ENCODE data around the gene XAGE1A.
"Not testable (repeated sequence)": the region's sequence is repeated elsewhere in the genome, so short reads cannot be mapped to it uniquely, and the experiment has no call there.

XAGE1A gene, protein sequence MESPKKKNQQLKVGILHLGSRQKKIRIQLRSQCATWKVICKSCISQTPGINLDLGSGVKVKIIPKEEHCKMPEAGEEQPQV

DNA sequence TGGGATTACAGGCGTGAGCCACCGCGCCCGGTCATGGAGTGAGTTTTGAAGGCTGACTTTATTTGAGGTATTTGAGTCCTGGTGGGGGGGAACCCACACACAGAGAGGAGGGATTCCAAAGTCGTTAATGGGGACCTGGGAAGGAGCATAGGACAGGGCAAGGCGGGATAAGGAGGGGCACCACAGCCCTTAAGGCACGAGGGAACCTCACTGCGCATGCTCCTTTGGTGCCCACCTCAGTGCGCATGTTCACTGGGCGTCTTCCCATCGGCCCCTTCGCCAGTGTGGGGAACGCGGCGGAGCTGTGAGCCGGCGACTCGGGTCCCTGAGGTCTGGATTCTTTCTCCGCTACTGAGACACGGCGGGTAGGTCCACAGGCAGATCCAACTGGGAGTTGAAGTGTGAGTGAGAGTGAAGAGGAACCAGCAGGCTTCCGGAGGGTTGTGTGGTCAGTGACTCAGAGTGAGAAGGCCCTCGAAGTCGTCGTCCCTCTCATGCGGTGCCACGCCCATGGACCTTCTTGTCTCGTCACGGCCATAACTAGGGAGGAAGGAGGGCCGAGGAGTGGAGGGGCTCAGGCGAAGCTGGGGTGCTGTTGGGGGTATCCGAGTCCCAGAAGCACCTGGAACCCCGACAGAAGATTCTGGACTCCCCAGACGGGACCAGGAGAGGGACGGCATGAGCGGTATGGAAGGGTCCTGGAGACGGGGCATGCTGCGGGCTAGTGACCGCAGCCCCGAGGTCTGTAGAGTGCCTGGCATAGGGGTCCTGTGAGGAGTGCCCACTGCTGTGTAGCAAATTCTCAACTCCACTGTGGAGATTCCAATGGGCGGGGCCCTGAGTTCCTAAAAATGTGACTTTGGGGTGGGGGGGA is at the start of gene XAGE1A:
Gene XAGE1A, plus strand, starts transcription at position 264 of the 874 bp plus-strand sequence. CDS start 1,554 bp downstream, outside the sequence.
- DNase-seq: not testable (repeated sequence)

DNA sequence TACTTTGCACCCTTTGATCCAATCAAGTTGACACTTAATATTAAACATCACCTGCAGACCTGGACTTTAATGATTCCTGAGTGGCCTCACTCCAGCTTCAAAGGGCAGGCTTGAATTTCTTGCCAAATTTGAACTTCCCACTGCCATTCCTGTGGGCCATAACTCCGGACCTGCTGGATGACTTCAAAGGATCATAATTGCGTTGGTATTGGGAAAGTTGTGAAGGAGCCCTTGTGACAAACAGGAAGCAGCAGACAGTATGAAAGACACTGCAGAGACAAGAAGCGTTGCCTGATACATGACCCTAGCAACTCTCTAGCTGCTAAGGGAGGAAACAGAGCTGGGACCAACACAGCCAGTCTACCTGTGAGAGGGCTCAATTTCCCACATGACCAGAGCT is 43.6 kb upstream of the XAGE1A start:
- DNase-seq: not testable (repeated sequence)

DNA sequence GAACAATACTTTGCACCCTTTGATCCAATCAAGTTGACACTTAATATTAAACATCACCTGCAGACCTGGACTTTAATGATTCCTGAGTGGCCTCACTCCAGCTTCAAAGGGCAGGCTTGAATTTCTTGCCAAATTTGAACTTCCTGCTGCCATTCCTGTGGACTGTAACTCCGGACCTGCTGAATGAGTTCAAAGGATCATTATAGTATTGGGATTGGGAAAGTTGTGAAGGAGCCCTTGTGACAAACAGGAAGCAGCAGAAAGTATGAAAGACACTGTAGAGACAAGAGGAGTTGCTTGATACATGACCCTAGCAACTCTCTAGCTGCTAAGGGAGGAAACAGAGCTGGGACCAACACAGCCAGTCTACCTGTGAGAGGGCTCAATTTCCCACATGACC is 24.3 kb upstream of the XAGE1A start:
- not testable (repeated sequence) for DNase-seq

DNA sequence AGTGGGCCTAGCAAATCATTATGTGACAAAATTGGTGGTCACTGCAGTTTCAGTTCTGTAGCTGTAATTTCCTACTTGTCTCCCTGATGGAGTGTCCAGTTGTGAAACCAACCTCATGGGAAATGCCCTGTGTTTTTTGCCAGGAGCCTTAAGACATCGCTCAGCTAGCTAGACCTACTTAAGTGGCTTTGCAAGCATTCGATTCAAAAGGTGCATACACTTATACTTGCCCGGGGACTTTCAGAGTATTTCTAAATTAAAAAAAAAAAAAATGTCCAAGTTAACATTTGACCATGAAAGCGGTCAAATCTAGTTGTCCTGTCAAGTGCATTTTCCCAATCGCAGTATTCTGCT is 788 bp downstream of the XAGE1A start:
- not testable (repeated sequence) for DNase-seq

DNA sequence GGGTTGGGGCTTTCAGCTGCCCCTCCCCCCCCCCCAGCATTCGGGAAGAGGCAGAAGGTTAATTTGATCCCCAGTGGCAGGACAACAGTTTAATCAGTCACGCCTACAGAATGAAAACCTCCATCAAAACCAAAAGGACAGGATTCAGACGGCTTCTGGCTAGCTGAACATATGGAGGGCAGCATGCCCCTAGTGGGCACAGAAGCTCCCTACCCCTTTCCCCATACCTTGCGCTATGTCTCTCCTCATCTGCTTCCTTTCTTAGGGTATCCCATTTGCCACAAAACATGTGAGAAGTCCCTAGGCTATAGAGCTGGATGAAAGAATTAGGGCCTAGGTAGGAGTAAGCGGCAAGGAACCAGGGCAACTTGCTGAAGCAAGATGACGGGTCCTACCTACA is 5.8 kb downstream of the XAGE1A start:
- not testable (repeated sequence) for DNase-seq

DNA sequence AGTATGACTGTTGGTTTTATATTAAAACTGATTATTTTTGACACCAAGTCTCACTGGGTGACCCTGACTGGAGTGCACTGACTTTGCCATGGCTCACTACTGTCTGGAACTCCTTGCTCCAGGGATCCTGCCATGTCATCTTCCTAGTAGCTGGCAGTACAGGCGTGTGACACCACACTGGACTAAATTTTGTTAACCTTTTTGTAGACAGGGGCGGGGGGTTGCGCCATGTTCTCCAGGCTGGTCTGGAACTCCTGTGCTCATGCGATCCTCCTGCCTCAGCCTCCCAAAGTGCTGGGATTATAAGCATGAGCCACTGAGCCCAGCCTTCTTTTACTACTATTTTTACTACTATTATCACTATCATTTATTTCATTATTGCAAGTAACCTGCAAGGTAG is 8.9 kb downstream of the XAGE1A start:
- DNase-seq: no peak

DNA sequence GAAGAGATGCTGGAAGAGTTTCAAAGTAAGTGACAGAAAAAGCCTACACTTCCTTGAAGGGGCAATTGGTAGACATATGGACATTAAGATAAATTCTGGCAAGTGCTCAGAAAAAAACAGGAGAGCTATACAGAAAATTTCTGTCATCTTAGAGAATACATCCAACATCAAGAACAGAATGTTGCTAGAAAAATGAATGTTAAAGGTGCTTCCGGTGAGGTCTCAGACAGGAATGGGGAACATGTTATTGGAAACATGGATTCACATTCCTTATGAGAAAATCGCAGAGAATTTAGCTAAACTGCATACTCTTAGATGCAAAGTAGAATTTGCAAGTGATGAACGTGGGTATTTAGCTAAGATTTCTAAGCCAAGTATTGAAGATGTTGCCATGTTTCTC is 11.7 kb downstream of the XAGE1A start:
- no peak for DNase-seq

DNA sequence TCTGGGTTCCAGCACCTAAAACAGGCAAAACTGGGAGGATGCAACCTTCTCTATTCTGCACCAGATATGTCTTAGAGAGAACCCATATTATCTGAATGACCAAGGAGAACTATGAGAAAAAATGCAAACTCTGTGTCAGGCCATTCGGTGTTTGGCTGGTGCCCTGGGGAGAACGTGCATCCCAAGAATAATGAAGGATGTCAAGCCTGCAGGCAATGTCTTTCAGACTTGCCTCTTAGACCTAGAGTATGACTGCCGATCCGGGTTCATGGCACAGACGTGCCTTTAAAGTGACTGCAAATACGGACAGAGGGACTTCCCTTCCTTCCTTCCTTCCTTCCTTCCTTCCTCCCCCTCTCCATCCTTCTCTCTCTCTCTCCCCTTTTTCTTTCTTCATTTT is 14.3 kb downstream of the XAGE1A start:
- no peak for DNase-seq

DNA sequence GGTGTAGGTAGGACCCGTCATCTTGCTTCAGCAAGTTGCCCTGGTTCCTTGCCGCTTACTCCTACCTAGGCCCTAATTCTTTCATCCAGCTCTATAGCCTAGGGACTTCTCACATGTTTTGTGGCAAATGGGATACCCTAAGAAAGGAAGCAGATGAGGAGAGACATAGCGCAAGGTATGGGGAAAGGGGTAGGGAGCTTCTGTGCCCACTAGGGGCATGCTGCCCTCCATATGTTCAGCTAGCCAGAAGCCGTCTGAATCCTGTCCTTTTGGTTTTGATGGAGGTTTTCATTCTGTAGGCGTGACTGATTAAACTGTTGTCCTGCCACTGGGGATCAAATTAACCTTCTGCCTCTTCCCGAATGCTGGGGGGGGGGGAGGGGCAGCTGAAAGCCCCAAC is 15.5 kb downstream of the XAGE1A start:
- not testable (repeated sequence) for DNase-seq

DNA sequence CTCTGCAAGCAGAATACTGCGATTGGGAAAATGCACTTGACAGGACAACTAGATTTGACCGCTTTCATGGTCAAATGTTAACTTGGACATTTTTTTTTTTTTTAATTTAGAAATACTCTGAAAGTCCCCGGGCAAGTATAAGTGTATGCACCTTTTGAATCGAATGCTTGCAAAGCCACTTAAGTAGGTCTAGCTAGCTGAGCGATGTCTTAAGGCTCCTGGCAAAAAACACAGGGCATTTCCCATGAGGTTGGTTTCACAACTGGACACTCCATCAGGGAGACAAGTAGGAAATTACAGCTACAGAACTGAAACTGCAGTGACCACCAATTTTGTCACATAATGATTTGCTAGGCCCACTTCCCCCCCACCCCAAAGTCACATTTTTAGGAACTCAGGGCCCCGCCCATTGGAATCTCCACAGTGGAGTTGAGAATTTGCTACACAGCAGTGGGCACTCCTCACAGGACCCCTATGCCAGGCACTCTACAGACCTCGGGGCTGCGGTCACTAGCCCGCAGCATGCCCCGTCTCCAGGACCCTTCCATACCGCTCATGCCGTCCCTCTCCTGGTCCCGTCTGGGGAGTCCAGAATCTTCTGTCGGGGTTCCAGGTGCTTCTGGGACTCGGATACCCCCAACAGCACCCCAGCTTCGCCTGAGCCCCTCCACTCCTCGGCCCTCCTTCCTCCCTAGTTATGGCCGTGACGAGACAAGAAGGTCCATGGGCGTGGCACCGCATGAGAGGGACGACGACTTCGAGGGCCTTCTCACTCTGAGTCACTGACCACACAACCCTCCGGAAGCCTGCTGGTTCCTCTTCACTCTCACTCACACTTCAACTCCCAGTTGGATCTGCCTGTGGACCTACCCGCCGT is 20.7 kb downstream of the XAGE1A start:
- not testable (repeated sequence) for DNase-seq

DNA sequence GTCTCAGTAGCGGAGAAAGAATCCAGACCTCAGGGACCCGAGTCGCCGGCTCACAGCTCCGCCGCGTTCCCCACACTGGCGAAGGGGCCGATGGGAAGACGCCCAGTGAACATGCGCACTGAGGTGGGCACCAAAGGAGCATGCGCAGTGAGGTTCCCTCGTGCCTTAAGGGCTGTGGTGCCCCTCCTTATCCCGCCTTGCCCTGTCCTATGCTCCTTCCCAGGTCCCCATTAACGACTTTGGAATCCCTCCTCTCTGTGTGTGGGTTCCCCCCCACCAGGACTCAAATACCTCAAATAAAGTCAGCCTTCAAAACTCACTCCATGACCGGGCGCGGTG is 21.3 kb downstream of the XAGE1A start, which contains the start of gene XAGE1B:
Gene XAGE1B, minus strand, starts transcription at position 77 of the 339 bp plus-strand sequence. CDS start 1,536 bp downstream, outside the sequence.
- not testable (repeated sequence) for DNase-seq

DNA sequence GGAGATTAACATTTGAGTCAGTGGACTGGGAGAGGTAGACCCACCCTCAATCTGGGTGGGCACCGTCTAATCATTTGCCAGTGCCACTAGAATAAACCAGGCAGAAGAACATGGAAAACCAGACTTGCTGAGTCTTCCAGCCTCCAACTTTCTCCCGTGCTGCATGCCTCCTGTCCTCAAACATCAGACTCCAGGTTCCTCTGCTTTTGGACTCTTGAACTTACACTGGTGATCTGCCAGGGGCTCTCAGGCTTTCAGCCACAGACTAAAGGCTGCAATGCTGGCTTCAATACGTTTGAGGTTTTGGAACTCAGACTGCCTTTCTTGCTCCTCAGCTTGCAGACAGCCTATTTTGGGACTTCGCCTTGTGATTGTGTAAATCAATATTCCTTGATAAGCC is 45.4 kb downstream of the XAGE1A start:
- not testable (repeated sequence) for DNase-seq

DNA sequence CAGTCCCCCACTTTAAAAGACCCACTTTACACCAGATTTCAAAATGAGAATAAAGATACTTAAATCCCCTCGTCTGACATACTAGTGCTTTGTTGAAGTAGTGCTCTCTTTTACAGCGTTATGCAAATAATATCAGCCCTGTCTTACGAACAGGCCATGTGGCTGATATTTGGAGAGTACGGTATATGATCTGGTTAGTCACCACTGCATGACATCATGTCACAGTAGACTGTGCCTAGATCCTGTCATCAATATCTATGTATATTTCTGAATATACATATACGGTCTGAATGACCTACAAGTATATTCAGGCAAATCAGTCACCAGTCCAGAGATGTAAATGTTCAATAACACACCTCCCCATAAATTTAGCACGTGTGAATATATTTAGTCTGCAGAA is 46.7 kb downstream of the XAGE1A start:
- no peak for DNase-seq

DNA sequence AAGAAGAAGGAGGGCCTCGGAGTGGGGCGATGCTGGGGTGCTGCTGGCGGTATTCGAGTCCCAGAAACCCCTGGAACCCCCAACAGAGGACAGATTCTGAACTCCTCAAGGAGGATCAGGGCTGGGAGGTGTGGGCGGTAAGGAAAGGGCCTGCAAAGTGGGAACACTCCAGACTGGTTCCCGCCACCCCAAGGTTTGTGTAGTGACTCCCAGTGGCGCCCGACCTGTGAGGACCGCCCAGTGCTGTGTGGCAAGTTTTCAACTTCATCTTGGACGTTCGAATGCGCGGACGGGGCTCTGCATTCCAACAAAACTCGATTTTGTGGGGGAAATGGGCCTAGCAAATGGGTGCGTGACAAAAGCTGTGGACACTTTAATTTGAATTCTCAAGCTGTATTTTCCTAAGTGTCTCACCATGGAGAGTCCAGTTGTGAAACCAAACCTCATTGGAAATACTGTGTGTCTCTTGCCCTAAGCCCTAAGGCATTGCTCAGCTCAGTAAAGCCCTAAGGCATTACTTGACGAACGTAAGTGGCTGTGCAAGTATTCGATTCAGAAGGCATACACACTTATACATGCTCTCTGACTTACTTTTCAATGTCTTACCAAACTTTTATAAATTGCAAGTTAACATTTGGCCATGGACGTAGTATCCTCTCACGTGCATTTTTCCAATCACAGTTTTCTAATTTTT is 48.7 kb downstream of the XAGE1A start:
- DNase-seq: no peak

DNA sequence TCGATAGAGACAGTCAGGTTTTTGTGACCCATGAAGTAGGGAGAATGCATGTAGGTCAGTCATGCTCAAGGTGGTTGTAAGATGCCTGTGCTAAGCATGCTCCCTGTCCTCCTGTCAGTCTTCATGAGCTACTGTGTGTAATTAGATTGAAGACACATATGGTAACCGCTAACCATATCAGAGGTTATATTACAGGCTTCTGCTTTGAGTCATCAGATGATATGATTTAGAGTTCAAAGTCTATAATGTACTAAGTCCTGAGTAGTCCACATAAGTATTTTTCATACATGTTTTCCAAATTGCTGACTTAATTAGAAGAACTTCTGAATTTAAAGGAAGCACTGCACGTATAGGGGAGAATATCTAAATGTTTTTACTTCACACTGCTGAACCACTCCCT is 53.2 kb downstream of the XAGE1A start:
- DNase-seq: not testable (repeated sequence)
